B cell (primary cell): ENCODE results near the gene SLC9A5. TPM values are rescaled to one million over a fixed set of nuclear protein-coding genes. Genes with fewer than 3 reads are reported as not detected.

Experiments
- ATAC-seq: fragments of 200-7000 bp; cut with Tn5 transposase; one replicate; pipeline ENCODE4 v1.10.0; 2021; ENCODE audit warnings: low read depth, mild to moderate bottlenecking, moderate number of reproducible peaks, moderate library complexity
- CTCF ChIA-PET: fragments of 350-600 bp; sonication (Branson Sonifier 250); formaldehyde crosslinking; loops from one replicate; lab custom pipeline; 2021; ENCODE audit warnings: antibody characterized with exemption, inconsistent platforms; lab: Charles Lee
- POLR2A ChIA-PET: fragments of 350-600 bp; sonication (Branson Sonifier 250); formaldehyde crosslinking; loops from one replicate; lab custom pipeline; 2021; ENCODE audit warnings: antibody characterized with exemption; lab: Charles Lee
- DNase-seq: peaks from one replicate; pipeline ENCODE4 v3.0.0; 2013
- H2AFZ ChIP-seq: 2 replicates; pipeline ENCODE4 v1.6.1; 2012; ENCODE audit warnings: mild to moderate bottlenecking, low read depth, low read length; ENCODE audit not compliant: insufficient read depth, poor library complexity, severe bottlenecking
- H3K27ac ChIP-seq, 2 donors: 1 replicate in 1 of 2; 2 replicates in 1 of 2; pipeline ENCODE4 v1.5.1; 2012 to 2013; ENCODE audit warnings: low read length in 2 of 2, mild to moderate bottlenecking in 2 of 2, moderate library complexity in 1 of 2
- H3K27me3 ChIP-seq, 4 experiments: fragments of 200-600 bp in 1 of 4; sonication (generic) in 1 of 4; replicated peaks in 1 of 4; 1 replicate in 2 of 4; 2 replicates in 2 of 4; pipeline versions ENCODE4 v1.6.1 to v1.7.0; 2013 to 2016; ENCODE audit warnings: low read length in 3 of 4, mild to moderate bottlenecking in 2 of 4, mixed read lengths in 1 of 4, moderate library complexity in 1 of 4; ENCODE audit not compliant: insufficient read depth in 4 of 4, control insufficient read depth in 3 of 4; ENCODE audit errors: control extremely low read depth in 1 of 4
- H3K36me3 ChIP-seq, 2 experiments: replicated peaks in 1 of 2; 1 replicate in 1 of 2; 2 replicates in 1 of 2; pipeline versions ENCODE4 v1.6.1 to v1.7.1; 2013; ENCODE audit warnings: low read length in 1 of 2; ENCODE audit not compliant: insufficient read depth in 2 of 2, control insufficient read depth in 1 of 2; ENCODE audit errors: control extremely low read depth in 1 of 2, extremely low read depth in 1 of 2
- H3K4me1 ChIP-seq, 2 donors: fragments of 200-600 bp in 1 of 2; sonication (generic) in 1 of 2; 1 replicate in 1 of 2; 2 replicates in 1 of 2; pipeline versions ENCODE4 v1.5.1 to v1.6.1; 2013 to 2017; ENCODE audit warnings: low read length in 2 of 2; ENCODE audit not compliant: control insufficient read depth in 2 of 2, insufficient read depth in 2 of 2
- H3K4me2 ChIP-seq: replicated peaks from 2 replicates; pipeline ENCODE3; 2012; ENCODE audit warnings: mild to moderate bottlenecking, low read depth, low read length; ENCODE audit not compliant: poor library complexity, severe bottlenecking
- H3K4me3 ChIP-seq, 5 experiments: fragments of 200-600 bp in 1 of 5; sonication (generic) in 1 of 5; 1 replicate in 3 of 5; 2 replicates in 2 of 5; pipeline versions ENCODE4 v1.5.1 to v1.7.0; 2011 to 2016; ENCODE audit warnings: low read length in 4 of 5, mild to moderate bottlenecking in 4 of 5, low read depth in 2 of 5, control low read depth in 1 of 5, moderate library complexity in 1 of 5; ENCODE audit not compliant: insufficient read depth in 1 of 5; ENCODE audit errors: control extremely low read depth in 1 of 5, extremely low read depth in 1 of 5
- H3K79me2 ChIP-seq: fragments of 200-600 bp; sonication (generic); one replicate; pipeline ENCODE4 v1.6.0; 2016; ENCODE audit warnings: low read length; ENCODE audit not compliant: control insufficient read depth, insufficient read depth
- H3K9ac ChIP-seq: fragments of 200-600 bp; sonication (generic); 2 replicates; pipeline ENCODE4 v1.6.1; 2017; ENCODE audit warnings: mild to moderate bottlenecking, low read length, moderate library complexity
- H3K9me3 ChIP-seq, 3 donors: one replicate each; pipeline versions ENCODE4 v1.6.1 to v1.7.1; 2013; ENCODE audit warnings: low read length in 2 of 3; ENCODE audit not compliant: control insufficient read depth in 2 of 3, insufficient read depth in 1 of 3; ENCODE audit errors: control extremely low read depth in 1 of 3
- H4K20me1 ChIP-seq: 2 replicates; pipeline ENCODE4 v1.6.0; 2012; ENCODE audit warnings: mild to moderate bottlenecking, low read length; ENCODE audit not compliant: insufficient read depth, control insufficient read depth, poor library complexity, severe bottlenecking
- H3K27ac Mint-ChIP-seq: one replicate; pipeline ENCODE4 v1.8.0; 2021; ENCODE audit warnings: mixed read lengths
- H3K27me3 Mint-ChIP-seq: one replicate; pipeline ENCODE4 v1.8.0; 2021; ENCODE audit warnings: mixed read lengths
- H3K4me1 Mint-ChIP-seq: one replicate; pipeline ENCODE4 v1.8.0; 2021; ENCODE audit warnings: mixed read lengths
- H3K4me3 Mint-ChIP-seq: one replicate; pipeline ENCODE4 v1.8.0; 2021; ENCODE audit warnings: mixed read lengths
- H3K9me3 Mint-ChIP-seq: one replicate; pipeline ENCODE4 v1.8.0; 2022; ENCODE audit warnings: mixed read lengths; ENCODE audit not compliant: insufficient read depth
- CTCF ChIP-seq: fragments of 200-600 bp; IDR thresholded peaks from one replicate; pipeline ENCODE4 v1.8.0; 2022; ENCODE audit warnings: antibody characterized with exemption, mild to moderate bottlenecking
- EZH2 ChIP-seq: IDR thresholded peaks from 2 replicates; pipeline ENCODE4 v1.6.1; 2012; ENCODE audit warnings: borderline replicate concordance, low read depth, mild to moderate bottlenecking, moderate library complexity, low read length; ENCODE audit not compliant: insufficient read depth, poor library complexity, severe bottlenecking
- WGBS: methylation state at CpG from one replicate; pipeline ENCODE4 v1.1.5; 2013; ENCODE audit warnings: missing lambda C conversion rate; ENCODE audit not compliant: insufficient coverage; 5-methylcytosine and 5-hydroxymethylcytosine counted together
- intact Hi-C: fragments of 100-400 bp; cut with micrococcal nuclease; formaldehyde crosslinking; loops from one replicate; pipeline ENCODE4 v1.10.0; 2022
- polyA plus RNA-seq: library from polyadenylated mRNA; depleted of rRNA; stranded (reverse); fragments of >200 nt; gene quantifications from 2 replicates; pipeline ENCODE4 v1.2.3, GENCODE V29; 2012
- total RNA-seq, 2 donors: library from RNA; stranded (reverse); fragments of 120-200 nt in 1 of 2; gene quantifications; 1 replicate in 1 of 2; 2 replicates in 1 of 2; pipeline versions ENCODE4 v1.2.3 to v1.2.4, GENCODE V29; 2013 to 2022

The SLC9A5 gene
- total and polyA plus RNA-seq, 2 donors (not counting 1 experiment from before 2014, with no cell fraction given) = 1.7 TPM

GRCh38 chr16:67246081-67246755 is 2.6 kb upstream of the SLC9A5 start:
- peak; percentile 66 for DNase-seq
- H3K36me3 ChIP-seq = peaks cover 0 to 3% of the 10 kb centered on the region in 2 experiments
- ChIA-PET POLR2A (interaction anchor here (0.5 to 3.7 kb wide), 3 partner anchors 19 to 218 kb away, joined by 4 to 27 read pairs (median 8); partner anchors contain the start of gene TMEM208), CTCF (interaction anchor here (1.1 to 4.2 kb wide), 5 partner anchors 12 to 104 kb away, joined by 3 to 33 read pairs (median 4); partner anchors contain the start of gene TMEM208)
- Mint-ChIP-seq H3K27me3 (peaks cover 9% of the 10 kb centered on the region), H3K27ac (peak overlapping the region; percentile 70), H3K9me3 (no peaks in the 10 kb centered on the region), H3K4me3 (peak overlapping the region; percentile 96), H3K4me1 (peaks cover 53% of the 10 kb centered on the region)
- peak overlapping the region; percentile 70 to 97 (median 79) for H3K4me3 ChIP-seq
- peak overlapping the region; percentile 82 for H2AFZ ChIP-seq
- H3K27me3 ChIP-seq = peaks cover 0 to 17% (median 12%) of the 10 kb centered on the region in 4 experiments
- H3K9me3 ChIP-seq = no peaks in the 10 kb centered on the region
- intact Hi-C loops = loop anchor here (2.0 to 10.0 kb wide), 4 partner anchors 33 to 419 kb away; partner anchors contain the start of genes ACD, ATP6V0D1, C16orf86 and ENKD1
- H4K20me1 ChIP-seq = peaks cover 8% of the 10 kb centered on the region
- no peak for TF ChIP-seq EZH2
- no peak for TF ChIP-seq CTCF
- peak overlapping the region in 1 of 2 donors; percentile 48 for H3K27ac ChIP-seq
- peaks cover 46 to 55% of the 10 kb centered on the region in 2 donors for H3K4me1 ChIP-seq
- ATAC-seq = no peak
- peaks cover 25% of the 10 kb centered on the region for H3K79me2 ChIP-seq
- WGBS = under 1% methylated on average over 44 of the region's 48 CpGs
- peak overlapping the region; percentile 100 for H3K4me2 ChIP-seq
- peak overlapping the region; percentile 81 for H3K9ac ChIP-seq
